UCSD-AML1 (cell line): ENCODE data around the gene PEAR1.

Experiments used
- DNase-seq: peaks from one replicate; lab custom pipeline; 2025; ENCODE audit not compliant: unreplicated experiment; lab: John Stamatoyannopoulos, UW

PEAR1 gene, protein sequence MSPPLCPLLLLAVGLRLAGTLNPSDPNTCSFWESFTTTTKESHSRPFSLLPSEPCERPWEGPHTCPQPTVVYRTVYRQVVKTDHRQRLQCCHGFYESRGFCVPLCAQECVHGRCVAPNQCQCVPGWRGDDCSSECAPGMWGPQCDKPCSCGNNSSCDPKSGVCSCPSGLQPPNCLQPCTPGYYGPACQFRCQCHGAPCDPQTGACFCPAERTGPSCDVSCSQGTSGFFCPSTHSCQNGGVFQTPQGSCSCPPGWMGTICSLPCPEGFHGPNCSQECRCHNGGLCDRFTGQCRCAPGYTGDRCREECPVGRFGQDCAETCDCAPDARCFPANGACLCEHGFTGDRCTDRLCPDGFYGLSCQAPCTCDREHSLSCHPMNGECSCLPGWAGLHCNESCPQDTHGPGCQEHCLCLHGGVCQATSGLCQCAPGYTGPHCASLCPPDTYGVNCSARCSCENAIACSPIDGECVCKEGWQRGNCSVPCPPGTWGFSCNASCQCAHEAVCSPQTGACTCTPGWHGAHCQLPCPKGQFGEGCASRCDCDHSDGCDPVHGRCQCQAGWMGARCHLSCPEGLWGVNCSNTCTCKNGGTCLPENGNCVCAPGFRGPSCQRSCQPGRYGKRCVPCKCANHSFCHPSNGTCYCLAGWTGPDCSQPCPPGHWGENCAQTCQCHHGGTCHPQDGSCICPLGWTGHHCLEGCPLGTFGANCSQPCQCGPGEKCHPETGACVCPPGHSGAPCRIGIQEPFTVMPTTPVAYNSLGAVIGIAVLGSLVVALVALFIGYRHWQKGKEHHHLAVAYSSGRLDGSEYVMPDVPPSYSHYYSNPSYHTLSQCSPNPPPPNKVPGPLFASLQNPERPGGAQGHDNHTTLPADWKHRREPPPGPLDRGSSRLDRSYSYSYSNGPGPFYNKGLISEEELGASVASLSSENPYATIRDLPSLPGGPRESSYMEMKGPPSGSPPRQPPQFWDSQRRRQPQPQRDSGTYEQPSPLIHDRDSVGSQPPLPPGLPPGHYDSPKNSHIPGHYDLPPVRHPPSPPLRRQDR

DNA sequence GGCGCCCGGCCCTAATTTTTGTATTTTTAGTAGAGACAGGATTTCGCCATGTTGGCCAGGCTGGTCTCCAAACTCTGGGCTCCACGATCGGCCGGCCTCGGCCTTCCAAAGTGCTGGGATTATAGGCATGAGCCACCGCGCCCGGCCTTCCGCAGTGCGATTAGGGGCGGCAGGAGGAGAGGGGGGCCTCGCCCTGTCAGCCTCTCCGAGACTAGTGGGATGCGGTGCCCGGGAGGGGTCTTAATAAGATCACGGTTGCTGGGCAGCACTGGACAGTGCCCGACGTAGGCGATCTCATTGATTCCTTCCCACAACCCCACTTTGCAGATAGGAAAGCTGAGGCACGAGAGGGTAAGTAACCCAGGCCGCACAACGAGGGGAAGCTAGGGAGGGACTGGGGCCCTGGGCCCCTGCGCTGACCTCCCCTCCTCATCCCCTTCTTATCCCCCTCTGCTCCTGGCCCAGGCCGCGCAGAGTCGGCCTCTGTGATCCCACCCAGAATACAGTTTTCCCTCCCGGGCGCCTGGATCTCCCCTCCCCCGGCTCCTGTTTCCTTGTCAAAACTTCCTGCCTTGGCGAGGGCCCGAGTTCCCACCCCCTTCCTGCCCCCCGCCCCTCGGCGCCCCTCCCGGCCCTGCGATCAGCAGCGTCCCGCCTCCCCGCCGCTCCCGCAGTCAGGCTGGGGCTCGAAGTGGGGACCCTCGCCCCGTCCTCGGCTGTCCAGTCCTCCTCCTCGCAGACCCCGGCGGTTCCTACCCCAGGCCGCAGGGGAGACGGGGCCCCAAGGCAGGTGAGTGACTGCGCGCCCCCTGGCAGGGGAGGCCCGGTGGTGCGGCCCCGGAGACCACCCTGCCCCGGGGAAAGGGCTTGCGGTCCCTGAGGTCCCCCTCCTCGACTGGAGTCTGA, at the start of gene PEAR1:
Gene PEAR1 (plus strand): TSS at position 671 of the 906 bp plus-strand sequence. CDS start 10,209 bp downstream, outside the sequence.
- DNase-seq, result peak; percentile 63

DNA sequence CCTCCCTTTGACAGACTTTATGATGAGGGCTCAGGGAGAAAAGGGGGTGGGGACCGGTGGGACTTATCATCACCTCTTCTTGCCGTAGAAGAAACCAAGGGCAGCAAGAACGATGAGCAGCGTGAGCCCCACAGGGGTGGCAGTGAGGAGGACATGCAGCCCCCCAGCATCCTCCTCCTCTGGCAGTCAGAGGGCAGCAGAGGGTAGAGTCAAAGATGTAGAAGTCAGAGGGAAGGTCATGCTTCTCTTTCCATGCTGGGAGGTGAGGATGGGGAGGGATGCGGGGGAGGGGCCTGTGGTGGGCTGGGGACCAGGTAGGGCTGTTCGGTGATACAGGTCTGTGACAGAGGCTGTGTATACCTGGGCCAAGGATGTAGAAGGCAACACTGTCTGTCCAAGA, 49.4 kb upstream of the PEAR1 start:
- no peak for DNase-seq

DNA sequence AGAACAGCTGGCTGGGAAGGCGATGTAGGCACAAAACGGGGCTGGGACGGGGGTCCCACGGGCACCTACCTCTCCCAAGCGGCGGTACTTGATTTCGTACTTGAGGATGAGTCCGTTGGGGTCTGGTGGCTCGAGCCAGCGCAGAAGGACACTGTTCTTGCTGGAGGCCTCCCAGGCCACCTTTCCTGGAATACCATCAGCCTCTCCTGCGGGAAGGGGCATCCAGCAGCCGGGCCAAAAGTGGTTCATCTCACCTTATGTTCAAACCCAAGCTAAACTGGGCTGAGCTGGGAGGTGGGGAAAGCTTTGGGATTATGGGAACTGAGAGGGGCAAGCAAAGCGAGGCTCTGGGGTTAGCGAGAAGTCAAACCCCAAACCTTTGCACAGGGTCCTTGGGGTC, 48.9 kb upstream of the PEAR1 start:
- no peak for DNase-seq

DNA sequence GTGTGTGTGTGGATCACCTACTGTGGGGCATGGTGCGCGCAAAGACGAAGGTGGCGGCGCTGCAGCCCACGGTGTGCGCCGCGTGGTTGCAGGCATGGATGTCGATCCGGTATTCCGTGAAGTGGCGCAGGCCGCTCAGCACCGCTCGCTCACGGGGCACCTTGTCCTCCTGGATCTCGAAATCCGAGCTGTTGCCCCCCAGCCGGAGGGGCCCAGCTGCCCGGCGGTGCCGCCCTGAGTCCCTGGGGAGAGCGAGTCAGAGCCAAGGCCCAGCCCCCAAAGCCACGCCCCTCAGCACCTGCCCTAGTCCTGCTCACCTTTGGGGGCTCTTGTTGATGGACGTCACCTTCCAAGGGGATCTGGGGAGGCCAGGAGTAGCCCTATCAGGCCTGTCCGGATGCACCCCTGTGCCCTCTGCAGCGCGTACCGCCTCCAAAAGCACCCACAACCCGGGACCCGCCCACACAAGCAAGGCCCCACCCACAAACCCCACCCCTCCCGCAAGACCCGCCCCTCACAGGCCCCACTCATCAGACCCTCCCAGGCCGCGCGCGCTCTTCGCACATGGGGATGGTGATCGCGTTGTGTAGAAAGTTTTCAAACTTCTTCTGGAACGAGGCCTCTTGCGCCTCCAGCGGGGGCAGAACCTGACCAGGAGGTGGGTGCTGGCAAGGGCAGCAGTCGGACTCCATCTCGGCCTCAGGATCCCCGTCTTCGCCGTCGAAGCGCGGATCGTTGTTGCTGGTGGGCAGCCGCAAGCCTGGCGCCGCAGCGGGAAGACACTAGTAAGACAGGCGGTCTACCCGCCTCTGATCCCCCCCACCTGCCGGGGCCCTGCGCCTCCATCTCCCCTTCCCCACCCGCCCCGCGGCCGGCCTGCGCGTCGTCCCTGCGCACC, 48.2 kb upstream of the PEAR1 start:
- no peak for DNase-seq

DNA sequence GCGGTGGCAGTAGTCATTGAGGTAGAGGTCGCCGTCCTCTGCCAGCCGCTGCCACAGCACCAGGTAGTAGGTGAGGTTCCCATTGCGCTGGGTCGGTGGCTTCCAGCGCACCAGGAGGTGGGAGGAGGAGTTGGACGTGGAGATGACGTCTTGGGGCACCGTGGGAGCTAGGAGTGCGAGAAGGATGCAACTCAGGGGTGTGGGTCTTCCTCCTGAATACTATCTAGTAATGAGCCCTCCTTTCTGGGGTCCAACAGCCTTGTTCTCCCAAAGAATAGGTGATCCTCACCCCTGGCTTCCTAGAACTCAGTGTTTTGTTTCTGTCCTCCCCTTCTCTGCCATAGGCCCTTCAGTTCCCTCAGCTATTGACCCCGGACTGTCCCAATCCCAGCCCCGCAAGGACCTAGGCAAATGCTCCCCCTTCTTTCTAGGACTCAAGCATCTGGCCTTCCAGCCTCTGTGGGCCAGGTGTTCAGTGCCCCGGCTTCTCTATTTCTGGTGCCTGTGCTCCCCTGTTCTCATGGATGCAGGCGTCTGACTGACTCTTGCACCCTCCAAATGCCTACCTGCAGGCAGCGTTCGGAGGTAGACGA, 47.5 kb upstream of the PEAR1 start:
- no peak for DNase-seq

DNA sequence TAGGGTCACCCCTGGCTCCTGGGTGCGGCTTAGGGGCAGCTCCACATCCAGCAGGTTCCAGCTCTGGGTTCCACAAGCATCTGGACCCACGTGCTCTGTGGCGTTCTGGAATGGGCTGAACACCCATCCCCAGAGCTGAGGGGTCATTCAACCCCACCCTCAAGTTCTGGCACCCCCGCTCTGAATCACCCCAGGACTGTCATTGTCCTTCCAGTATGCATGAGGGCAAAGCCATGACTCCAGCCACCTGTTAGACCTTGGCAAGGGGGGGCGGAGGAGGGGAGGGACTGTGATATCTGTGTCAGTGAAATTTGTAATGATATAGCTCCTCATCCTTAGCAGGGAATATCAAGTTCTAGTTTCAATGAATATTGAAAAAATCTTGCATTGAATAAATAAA, 46.9 kb upstream of the PEAR1 start:
- no peak for DNase-seq

DNA sequence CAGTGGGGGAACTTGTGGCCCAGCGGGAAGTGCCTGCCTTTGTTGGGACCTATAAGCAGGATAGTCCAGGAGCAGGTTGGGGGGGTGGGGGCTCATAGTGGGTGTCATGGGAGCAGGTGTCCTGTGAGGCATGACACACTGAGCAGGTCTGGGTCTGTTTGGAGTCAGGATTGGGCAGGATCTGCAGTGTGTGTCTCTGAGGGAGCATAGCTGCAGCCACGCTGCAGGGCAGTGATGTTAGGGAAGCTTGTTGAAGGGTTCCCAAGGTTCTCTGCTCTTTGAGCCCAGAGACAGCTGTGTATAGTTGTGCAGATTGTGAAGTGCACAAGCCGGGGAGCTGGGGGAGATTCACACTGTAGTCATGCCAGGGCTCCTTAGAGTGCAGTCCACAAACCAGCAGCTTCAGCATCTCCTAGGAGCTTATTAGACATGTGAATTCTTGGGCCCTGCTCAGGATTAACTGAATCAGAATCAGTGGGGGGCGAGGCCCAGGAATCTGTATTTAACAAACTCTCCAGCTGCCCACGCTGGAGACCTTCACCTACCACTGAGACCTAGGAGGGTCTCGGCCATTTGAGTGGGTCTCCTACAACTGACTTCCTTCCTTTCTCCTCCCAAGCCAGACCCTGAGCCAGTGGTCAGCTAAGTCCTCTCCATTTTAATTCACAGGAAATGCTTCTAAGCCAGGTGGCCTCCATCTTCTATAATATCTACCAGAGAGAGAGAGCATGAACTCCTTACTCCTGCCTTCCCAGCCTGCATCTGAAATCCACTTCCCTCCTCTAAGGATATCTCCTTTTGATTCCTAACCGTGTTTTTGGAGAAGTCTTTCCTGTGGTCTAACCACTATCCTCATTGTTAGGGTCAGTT, 45.7 kb upstream of the PEAR1 start:
- no peak for DNase-seq

DNA sequence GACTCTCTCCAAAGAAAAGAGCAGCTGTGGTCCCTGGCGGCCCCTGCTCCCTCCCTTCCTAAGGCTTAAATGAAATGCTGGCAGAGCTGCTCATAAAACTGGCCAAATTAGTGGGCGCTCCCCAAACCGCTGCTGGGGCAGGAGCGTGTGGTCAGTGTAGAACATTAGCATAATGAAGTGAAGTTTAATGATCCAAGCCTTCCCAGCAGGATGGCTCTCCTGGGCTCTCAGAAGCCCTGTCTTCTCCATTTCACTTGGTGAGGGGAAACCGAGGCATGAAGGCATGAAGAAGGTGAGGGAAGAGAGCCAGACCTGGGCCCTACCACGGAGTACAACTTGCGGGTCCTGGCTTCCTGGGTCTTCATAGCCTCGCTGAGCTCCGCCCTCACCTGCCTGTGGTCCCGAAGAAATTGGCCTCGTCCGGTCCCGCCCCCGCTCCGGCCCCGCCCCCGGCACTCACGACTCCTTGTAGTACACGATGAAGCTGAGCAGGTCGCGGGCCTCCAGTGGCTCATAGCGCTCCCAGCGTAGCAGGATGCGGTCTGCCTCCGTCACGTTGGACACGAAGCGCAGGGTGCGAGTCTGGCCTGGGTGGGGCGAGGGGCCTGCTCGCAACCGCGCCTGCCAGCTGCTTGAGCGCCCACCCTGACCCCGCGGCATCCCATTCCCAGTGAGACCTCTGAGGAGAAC, 44.9 kb upstream of the PEAR1 start:
- no peak for DNase-seq

DNA sequence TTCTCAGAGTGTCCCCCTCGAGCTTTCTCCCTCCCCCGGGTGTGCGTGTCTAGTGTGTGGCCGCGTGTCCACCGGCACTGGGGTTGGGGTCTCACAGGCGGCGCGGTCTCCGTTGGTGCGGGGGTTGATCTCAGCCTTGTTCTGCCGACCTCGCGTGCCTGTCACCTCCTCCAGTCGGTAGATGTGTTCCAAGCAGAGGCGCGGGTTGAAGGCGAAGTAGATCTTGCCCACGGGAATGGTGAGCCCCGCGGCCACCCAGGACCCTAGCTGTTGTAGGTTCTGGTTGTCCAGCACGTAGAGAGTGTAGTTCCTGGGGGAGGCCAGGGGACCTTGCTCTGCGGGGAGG, 44.4 kb upstream of the PEAR1 start:
- no peak for DNase-seq

DNA sequence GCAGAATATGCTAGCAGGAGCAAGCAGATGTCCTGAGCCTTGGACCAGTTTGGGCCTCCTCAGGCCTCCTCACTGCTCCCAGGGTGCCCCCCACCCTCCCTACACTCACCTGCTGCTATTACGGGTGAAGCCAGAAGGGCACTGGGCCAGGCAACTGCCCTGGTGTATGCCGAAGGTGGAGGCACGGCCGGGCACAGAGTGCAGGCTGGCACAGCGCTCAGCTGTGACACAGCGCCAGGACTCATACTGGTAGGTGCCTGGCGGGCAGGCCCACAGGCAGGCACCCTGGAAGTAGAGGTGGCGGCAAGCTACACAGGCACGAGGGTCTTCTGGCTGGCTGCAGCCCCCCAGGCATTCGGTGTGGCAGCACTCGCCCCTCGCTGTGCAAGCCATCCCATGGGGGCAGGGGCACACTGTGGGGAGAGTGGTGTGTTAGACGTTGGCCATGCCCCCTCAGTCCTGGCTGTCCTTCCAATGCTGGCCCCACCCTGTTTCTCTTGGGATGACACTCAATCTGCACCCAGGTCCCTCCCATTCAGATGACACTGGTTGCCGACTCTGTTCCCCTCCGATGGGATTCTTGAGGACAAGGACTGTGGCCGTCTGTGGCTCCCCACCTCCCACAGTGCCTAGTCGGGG, 41.6 kb upstream of the PEAR1 start:
- DNase-seq, result no peak

DNA sequence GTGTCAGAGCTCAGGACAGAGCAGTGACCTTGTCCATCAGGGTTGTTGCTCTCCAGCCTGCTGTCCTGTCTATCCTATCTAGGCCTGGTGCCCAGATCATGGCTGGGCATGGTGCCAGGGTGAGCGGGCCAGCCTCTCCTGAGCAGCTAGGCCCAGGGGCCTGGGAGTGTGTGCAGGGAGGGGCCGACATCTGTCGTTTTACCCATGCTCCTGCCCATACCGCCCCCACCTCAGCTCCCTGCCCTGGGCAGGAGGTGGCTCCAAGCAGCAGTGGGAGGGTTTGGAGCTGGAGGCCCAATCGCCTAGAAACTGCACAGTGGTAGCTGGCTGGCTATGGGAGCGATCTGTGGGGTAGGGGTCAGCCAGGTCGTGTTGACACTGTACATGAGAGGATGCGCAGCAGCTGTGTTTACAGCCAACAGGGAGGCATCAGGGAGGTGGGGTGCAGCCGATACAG, 41.1 kb upstream of the PEAR1 start:
- DNase-seq, result no peak

DNA sequence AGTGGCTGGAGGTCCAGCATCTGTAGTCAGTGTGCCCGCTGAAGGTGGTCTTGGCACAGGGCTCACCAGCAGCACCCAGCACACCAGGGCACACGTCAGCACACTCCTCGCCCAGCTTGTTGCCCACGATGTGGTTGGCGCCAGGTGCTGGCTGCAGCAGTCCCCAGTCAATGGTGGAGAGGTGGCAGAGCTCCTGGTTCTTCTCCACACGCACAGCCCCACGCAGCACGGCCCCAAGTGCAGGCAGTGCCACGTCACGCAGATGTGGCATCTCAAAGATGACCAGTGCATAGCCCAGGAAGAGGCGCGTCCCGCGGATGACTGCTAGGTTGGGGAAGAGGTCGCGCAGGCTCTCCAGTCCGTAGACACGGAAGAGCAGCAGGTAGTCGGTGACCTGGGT, 39.8 kb upstream of the PEAR1 start:
- DNase-seq, result no peak

DNA sequence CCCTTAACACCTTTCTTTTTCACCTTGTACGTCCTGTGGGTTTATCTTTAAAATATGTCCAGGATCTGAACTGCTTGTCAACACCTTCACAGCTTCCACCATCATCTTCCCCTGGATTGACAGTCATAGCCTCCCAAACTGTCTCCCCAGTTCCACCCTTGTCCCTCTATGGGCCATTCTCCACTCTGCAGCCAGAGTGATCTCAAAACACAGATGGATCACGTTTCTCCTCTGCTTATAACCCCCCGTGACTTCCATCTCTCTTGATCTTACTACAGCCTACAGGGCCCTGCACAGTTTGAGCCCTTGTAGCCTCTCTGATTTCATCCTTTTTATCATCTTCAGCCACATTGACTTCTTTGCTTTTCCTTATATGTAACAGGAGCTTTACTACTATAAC, 38.9 kb upstream of the PEAR1 start:
- DNase-seq, result no peak

DNA sequence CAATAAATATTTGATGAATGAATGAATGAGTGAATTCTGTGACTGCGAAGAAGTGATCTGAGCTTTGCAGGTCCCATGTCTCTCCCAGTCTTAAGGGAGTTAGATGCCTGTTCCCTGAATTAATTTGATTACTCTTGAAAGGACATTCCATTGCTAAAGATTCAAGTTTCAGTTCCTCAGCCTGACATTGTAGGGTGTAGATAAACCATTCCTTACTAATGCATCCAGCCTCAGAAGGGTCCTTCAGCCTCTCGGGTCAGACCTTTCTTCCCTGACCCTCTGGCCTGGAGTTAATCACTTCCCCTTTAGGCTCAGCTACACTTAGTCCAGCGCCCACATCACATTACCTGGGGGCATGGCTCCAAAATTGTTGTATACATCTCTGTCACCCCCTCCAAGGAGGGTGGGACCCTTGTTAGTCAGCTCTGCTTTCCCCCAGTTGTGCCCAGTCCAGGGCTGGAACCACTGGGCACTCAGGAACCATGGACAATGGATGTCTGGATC, 37.2 kb upstream of the PEAR1 start:
- no peak for DNase-seq

DNA sequence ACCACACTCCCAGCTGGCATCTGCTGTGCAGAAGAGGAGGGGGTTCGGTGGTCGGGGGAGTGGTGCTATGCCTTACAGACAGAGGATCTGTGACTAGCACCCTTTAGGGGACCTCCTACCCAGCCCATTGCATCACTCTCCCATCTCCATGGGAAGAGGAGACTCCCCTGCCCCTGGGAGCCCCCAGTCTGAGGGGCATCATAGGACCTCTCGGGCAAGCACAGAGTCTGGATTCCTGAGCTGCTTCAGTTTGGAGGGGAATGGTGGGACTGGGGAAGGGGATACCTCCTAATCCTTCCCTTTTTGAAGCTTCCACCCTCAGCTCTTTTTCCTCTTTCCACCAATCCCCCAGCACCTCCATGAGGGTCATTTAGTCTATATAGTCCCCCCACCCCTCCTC, 36.0 kb upstream of the PEAR1 start:
- DNase-seq, result no peak

DNA sequence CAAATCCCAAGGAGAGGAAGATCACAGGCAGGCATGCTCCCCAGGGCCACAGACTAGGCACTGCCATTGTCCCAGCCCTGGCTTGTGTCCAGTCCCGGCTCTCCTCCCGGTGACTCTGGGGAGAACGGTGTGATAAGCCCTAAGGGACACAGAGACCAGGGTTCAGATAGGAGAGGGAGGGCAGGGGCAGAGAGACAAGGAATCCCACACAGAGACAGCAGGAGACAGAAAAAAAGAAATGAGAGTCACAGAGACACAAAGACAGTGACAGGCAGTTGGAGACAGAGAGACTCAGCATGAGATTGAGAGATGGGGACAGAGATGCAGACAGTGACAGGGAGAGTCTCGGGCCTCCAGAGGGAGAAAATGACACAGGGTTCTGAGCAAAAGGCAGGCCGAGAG, 35.0 kb upstream of the PEAR1 start:
- no peak for DNase-seq

DNA sequence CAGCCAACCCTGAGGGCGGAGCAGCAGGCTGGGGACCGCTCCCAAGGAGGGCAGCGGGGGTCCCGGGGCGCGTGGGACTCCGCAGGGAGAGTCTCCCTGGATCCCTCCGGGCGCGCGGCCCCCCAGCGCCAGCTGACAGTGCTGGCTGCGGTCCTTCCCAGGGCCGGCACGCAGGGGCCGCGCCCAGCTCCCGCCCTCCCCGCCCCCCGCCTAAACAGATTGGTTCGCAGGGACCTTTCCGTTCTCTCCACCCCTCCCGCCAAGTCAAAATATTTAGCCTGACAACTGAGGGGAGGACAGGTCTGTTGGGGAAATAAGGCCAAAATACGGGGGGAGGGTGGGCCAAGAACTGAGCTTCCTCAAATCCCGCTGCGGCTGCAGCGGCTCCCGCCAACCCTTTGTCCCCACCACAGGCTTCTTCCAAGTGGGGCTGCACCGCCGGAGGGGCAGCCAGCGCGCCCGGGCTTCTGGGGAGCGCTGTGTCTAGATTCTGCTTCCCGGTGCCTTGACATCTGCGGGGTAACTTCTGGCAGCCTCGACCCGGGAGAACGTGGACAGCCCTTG, 34.5 kb upstream of the PEAR1 start, which contains the start of gene INSRR:
Gene INSRR (minus strand): TSS at position 159 of the 564 bp plus-strand sequence. CDS start 496 bp downstream, outside the sequence.
- DNase-seq, result no peak
